PC-9 (cell line): ENCODE data around the gene GGACT. TPM values are rescaled to one million over a fixed set of nuclear protein-coding genes. Genes with fewer than 3 reads are reported as not detected.

ENCODE experiments used
- BruUV-seq: library from RNA; stranded (reverse); fragments of 400-500 nt; replicated peaks from 2 replicates; lab custom pipeline; 2021; lab: Mats Ljungman, UMichigan
- CTCF ChIA-PET: fragments of 300-600 bp; sonication (Branson Sonifier 250); formaldehyde crosslinking; loops from one replicate; lab custom pipeline; 2022; ENCODE audit warnings: antibody characterized with exemption; lab: Charles Lee
- POLR2A ChIA-PET: fragments of 300-600 bp; sonication (Branson Sonifier 250); formaldehyde crosslinking; loops from one replicate; lab custom pipeline; 2022; ENCODE audit warnings: antibody characterized with exemption; ENCODE audit not compliant: unreplicated experiment; lab: Charles Lee
- DNase-seq, 2 experiments: peaks; one replicate each; pipeline versions ENCODE4 v3.0.0 to v3.0.0-alpha.2; 2015 to 2022; ENCODE audit warnings: mixed read lengths in 1 of 2
- H2AFZ ChIP-seq: fragments of 200-600 bp; sonication (generic); 2 replicates; pipeline ENCODE4 v1.8.1; 2017; ENCODE audit warnings: antibody characterized with exemption
- H3F3A ChIP-seq: fragments of 200-600 bp; sonication (generic); 2 replicates; pipeline ENCODE4 v1.8.1; 2017; ENCODE audit warnings: antibody characterized with exemption, mild to moderate bottlenecking, low read depth; ENCODE audit not compliant: insufficient read depth
- H3K27ac ChIP-seq: fragments of 200-600 bp; sonication (generic); 2 replicates; pipeline ENCODE4 v1.6.1; 2016; ENCODE audit warnings: mixed run types
- H3K27me3 ChIP-seq: fragments of 200-600 bp; sonication (generic); 2 replicates; pipeline ENCODE4 v1.6.1; 2016; ENCODE audit warnings: low read depth, mixed run types; ENCODE audit not compliant: insufficient read depth
- H3K36me3 ChIP-seq: fragments of 200-600 bp; sonication (generic); 2 replicates; pipeline ENCODE4 v1.6.1; 2016; ENCODE audit warnings: low read depth, mixed run types
- H3K4me1 ChIP-seq: fragments of 200-600 bp; sonication (generic); replicated peaks from 2 replicates; pipeline ENCODE4 v1.6.1; 2016; ENCODE audit warnings: mixed run types; ENCODE audit not compliant: insufficient read depth
- H3K4me2 ChIP-seq: fragments of 200-600 bp; sonication (generic); 2 replicates; pipeline ENCODE4 v1.6.1; 2017; ENCODE audit warnings: mixed run types
- H3K4me3 ChIP-seq: fragments of 200-600 bp; sonication (generic); 2 replicates; pipeline ENCODE4 v1.6.1; 2016; ENCODE audit warnings: mixed run types
- H3K79me2 ChIP-seq: fragments of 200-600 bp; sonication (generic); 2 replicates; pipeline ENCODE4 v1.6.1; 2017; ENCODE audit warnings: low read depth, mixed run types
- H3K9me2 ChIP-seq: fragments of 200-600 bp; sonication (generic); 2 replicates; pipeline ENCODE4 v1.8.1; 2017; ENCODE audit warnings: mild to moderate bottlenecking; ENCODE audit not compliant: insufficient read depth
- H3K9me3 ChIP-seq: fragments of 200-600 bp; sonication (generic); 2 replicates; pipeline ENCODE4 v1.8.1; 2016; ENCODE audit warnings: low read depth; ENCODE audit not compliant: insufficient read depth
- H4K20me1 ChIP-seq: fragments of 200-600 bp; sonication (generic); 2 replicates; pipeline ENCODE4 v1.8.1; 2017; ENCODE audit not compliant: insufficient read depth
- CTCF ChIP-seq: fragments of 200-600 bp; sonication (generic); conservative IDR thresholded peaks from 2 replicates; pipeline ENCODE4 v1.6.1; 2017; ENCODE audit warnings: mixed run types, antibody characterized with exemption, mild to moderate bottlenecking, moderate library complexity
- EZH2 ChIP-seq: fragments of 200-600 bp; sonication (generic); IDR thresholded peaks from 2 replicates; pipeline ENCODE4 v1.8.0; 2017; ENCODE audit warnings: antibody characterized with exemption, low read depth
- intact Hi-C: fragments of 100-400 bp; cut with micrococcal nuclease; formaldehyde crosslinking; loops from one replicate; pipeline ENCODE4 v1.10.0; 2022; ENCODE audit not compliant: unreplicated experiment
- total RNA-seq: library from RNA; stranded (reverse); gene quantifications from 2 replicates; pipeline ENCODE4 v1.2.3, GENCODE V29; 2021

GGACT gene
- total RNA-seq, 1 experiment from 2014 or later = 4.9 TPM

- no peaks in the 10 kb centered on the region for H3K27me3 ChIP-seq
- ChIA-PET POLR2A (no interaction called here), CTCF (no interaction called here)
- no peaks in the 10 kb centered on the region for H4K20me1 ChIP-seq
- DNase-seq = no peak
- TF ChIP-seq EZH2 = no peak
- no peak for TF ChIP-seq CTCF
- no peaks in the 10 kb centered on the region for H3K9me2 ChIP-seq
- intact Hi-C loops = no loop called here
- no peaks in the 10 kb centered on the region for H3K36me3 ChIP-seq
- H3K4me3 ChIP-seq = no peak overlapping the region
- no peak overlapping the region for H2AFZ ChIP-seq
- H3K27ac ChIP-seq = no peak overlapping the region
- H3K4me1 ChIP-seq = no peaks in the 10 kb centered on the region
- H3F3A ChIP-seq = no peaks in the 10 kb centered on the region
- H3K4me2 ChIP-seq = no peak overlapping the region
- H3K79me2 ChIP-seq = no peaks in the 10 kb centered on the region
- H3K9me3 ChIP-seq = no peaks in the 10 kb centered on the region
- BruUV-seq = no TSS peak
Measured at GRCh38 chr13:100559886-100560285, 28.7 kb downstream of the GGACT start.

- POLR2A ChIA-PET = no interaction called here
- Histone ChIP-seq H3K36me3 (no peaks in the 10 kb centered on the region), H3K27ac (no peak overlapping the region), H3K79me2 (no peaks in the 10 kb centered on the region), H3K4me2 (no peak overlapping the region), H3K4me1 (no peaks in the 10 kb centered on the region), H4K20me1 (no peaks in the 10 kb centered on the region), H2AFZ (no peak overlapping the region), H3F3A (no peaks in the 10 kb centered on the region), H3K4me3 (no peak overlapping the region), H3K27me3 (no peaks in the 10 kb centered on the region), H3K9me3 (no peaks in the 10 kb centered on the region), H3K9me2 (no peaks in the 10 kb centered on the region)
- intact Hi-C loops = no loop called here
- DNase-seq = no peak
- BruUV-seq = no TSS peak
- CTCF ChIA-PET = interaction anchor here (0.6 kb wide), 1 partner anchor 447 kb away, joined by 9 read pairs; no protein-coding TSS in a partner anchor
- TF ChIP-seq CTCF (no peak), EZH2 (no peak)
Measured at GRCh38 chr13:100552755-100553154, 35.8 kb downstream of the GGACT start.

- no peaks in the 10 kb centered on the region for H3K27me3 ChIP-seq
- no peaks in the 10 kb centered on the region for H3K79me2 ChIP-seq
- H3K9me2 ChIP-seq = no peaks in the 10 kb centered on the region
- no peak overlapping the region for H3K27ac ChIP-seq
- no peaks in the 10 kb centered on the region for H3K36me3 ChIP-seq
- POLR2A ChIA-PET = no interaction called here
- no TSS peak for BruUV-seq
- CTCF ChIA-PET = no interaction called here
- H3K9me3 ChIP-seq = no peaks in the 10 kb centered on the region
- TF ChIP-seq EZH2 (no peak), CTCF (no peak)
- no peaks in the 10 kb centered on the region for H3F3A ChIP-seq
- H2AFZ ChIP-seq = no peak overlapping the region
- no peak overlapping the region for H3K4me2 ChIP-seq
- no peaks in the 10 kb centered on the region for H3K4me1 ChIP-seq
- DNase-seq = no peak
- no peak overlapping the region for H3K4me3 ChIP-seq
- no peaks in the 10 kb centered on the region for H4K20me1 ChIP-seq
- intact Hi-C loops = no loop called here
Measured at GRCh38 chr13:100549316-100549715, 39.3 kb downstream of the GGACT start.
